GM21619 (cell line): Measurements from ENCODE around the gene FREM1.

ENCODE experiments used
- ATAC-seq: cut with Tn5 transposase; IDR thresholded peaks from one replicate; pipeline ENCODE4 v1.9.1; 2021; ENCODE audit not compliant: unreplicated experiment

FREM1 gene

GRCh38 chr9:14768405-14769229, 141.6 kb downstream of the FREM1 start:
- no peak for ATAC-seq

DNA sequence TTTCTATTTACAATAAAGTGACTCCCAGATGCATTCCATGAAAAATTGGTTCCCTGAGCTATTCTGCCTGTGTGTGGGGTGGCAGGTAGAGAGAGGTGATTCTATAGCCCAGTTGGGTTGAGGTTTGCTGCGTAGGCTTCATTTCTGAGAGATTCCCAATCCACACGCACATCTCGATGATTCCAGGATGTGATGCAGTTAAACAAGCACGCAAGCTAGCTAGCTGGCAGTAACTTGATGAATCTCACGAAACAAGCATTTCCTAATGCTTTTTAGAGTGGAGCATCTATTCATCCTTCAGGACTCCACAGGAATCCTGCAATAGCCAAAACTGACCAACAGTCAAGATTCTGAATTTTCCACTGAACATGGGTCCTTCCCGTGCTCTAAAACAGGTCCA, 143.9 kb downstream of the FREM1 start:
- no peak for ATAC-seq

GRCh38 chr9:14761584-14761983, 148.6 kb downstream of the FREM1 start:
- ATAC-seq = no peak

- no peak for ATAC-seq
Measured at GRCh38 chr9:14760060-14760459, 150.2 kb downstream of the FREM1 start.

GRCh38 chr9:14756291-14756690, 153.9 kb downstream of the FREM1 start:
- no peak for ATAC-seq

- no peak for ATAC-seq
Measured at GRCh38 chr9:14752871-14753270, 157.4 kb downstream of the FREM1 start.

- ATAC-seq = no peak
Measured at GRCh38 chr9:14752271-14752670, 158.0 kb downstream of the FREM1 start.

DNA sequence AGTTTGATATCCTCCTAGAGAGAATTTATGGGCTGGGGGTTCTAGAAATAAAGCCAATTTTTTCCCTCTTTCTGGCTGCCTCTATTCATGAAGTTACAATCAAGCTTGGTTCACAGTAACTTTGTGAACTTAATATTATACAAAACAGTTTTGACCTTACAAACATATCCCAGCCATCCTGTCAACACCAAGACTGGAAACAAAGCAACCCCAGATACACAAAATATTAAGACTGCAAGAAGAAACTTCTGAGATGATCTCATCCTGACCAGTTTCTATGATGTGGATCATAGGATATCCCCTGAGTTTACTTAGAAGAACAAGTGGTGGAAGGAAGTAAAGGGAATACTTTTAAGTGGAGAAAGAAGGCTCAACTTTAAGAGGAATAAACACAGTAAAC, 159.4 kb downstream of the FREM1 start:
- ATAC-seq = no peak

DNA sequence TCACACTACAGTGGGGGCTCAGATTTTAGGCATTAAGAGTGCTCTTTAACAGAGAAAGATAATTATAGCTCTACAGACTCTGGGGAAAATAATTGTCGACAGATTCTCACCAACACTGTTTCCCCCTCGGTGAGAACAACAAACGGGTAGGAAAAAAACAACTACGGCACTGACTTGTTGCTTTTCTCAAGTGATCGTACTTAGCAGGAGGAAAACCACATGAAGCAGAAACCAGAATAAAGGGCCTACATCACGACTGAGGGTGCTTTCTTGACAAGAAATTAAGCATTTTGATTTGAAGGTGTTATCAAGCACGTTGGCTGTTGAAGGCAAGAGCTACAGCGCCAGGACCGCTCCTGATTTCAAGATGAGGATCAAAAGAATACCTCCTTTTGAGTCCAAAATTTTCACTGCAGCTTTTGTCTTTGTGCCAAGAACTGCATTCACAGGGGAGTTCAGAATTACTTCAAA, 160.5 kb downstream of the FREM1 start:
- no peak for ATAC-seq

GRCh38 chr9:14748373-14748772, 161.9 kb downstream of the FREM1 start:
- ATAC-seq = no peak

DNA sequence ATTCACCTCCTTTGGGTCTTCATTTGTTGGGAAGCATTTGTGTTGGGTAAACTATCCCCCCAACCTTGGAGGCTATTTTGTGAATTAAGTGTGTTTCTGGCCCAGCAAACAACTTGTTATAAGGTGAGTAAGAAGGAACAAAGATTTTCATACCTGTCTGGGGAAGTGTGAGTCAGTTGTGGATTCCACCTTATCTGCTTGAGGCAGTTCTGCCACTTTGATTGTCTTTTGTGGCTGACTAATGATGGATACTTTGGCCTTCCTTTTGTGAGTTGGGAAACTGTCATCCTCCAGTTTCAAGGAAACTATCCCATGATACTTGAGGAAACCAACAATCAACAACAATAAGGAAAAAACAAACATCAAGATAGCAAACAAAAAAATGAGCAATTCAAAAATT, 163.1 kb downstream of the FREM1 start:
- no peak for ATAC-seq

- ATAC-seq = no peak
Measured at GRCh38 chr9:14746626-14747025, 163.6 kb downstream of the FREM1 start.

DNA sequence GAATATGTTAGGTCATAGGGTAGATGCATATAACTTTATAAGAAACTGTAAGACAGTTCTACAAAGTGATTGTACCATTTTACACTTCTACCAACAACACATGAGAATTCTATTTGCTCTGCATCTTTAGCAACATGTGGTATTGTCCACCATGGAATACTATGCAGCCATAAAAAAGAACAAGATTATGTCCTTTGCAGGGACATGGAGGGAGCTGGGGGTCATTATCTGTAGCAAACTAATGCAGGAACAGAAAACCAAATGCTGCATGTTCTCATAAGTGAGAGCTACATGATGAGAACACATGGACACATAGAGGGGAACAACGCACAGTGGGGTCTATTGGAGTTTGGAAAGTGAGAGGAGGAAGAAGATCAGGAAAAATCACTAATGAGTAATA, 165.5 kb downstream of the FREM1 start:
- ATAC-seq = no peak

DNA sequence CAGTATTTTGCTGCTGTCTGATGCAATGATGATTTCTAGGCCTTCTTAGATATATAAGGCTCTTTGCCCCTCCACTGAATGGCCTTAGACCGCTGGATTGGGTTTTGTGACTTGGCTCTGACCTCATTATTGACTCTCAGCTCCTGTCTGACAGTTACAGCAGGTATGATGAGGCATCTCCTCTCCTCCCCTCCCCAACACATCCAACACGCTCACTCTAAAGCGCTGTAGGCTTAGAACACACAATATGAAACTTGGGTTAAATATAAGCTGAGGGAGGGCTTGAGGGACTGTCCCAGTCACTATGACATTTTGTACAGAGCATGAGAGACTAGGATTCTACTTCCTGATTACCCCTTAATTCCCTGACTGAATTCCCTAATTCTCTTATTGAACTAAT, 168.9 kb downstream of the FREM1 start:
- peak; percentile 98 for ATAC-seq

- no peak for ATAC-seq
Measured at GRCh38 chr9:14733133-14733532, 177.1 kb downstream of the FREM1 start.

GRCh38 chr9:14731294-14731981, 178.8 kb downstream of the FREM1 start:
- no peak for ATAC-seq

- ATAC-seq = no peak
Measured at GRCh38 chr9:14730461-14730898, 179.7 kb downstream of the FREM1 start.

DNA sequence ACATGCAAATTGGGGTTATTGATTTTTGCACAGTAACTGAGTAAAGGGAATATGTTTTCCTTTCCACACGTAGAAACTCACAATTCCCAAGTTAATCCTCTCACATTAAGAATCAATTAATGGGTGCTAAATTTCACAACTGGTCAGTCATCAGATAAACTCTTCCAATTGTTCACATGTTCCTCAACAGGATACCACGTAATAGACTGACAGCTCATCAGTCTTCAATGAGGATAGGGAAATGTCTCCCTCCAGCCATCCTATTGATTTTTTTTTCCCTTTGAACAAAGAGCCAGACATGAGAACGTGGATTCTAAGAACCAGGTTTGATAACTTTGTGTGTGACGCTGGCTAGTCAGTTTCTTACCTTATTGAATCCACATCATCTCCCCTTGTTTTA, 186.9 kb downstream of the FREM1 start:
- no peak for ATAC-seq

DNA sequence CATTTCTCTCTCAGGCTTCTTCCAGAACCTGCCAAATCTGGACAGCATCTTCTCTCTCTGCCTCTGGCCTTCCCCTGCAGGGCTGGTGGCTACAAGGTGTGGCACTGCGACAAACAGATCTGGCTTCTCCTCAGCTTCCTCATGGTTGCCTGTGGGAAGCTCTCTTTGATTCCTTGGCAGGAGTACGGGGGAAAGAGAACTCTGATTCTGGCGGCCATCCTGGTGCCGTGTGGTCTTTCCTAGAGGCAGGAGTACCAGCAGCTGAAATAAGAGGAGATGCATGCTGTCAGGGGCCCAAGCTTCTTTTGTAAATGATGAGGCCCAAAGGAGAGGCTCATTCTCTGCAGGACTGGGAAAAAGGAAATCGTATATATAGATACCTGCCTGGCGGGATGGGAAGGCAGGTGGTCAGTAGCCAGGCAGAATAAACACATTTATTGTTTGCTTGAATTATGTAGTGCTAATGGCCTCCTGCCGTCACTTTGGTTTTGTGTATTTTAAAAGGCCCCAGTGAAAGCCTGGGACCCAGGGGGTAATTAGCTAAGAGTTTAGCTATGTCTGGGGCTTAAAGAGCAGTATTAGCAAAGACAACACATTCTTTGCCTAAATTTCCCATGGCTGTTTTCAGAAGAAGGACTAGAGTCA, 187.7 kb downstream of the FREM1 start, which contains the start of gene CER1:
CER1 (minus strand) TSS at position 343 of the 645 bp plus-strand sequence; CDS start at position 282, 61 bp downstream.
- ATAC-seq = no peak

DNA sequence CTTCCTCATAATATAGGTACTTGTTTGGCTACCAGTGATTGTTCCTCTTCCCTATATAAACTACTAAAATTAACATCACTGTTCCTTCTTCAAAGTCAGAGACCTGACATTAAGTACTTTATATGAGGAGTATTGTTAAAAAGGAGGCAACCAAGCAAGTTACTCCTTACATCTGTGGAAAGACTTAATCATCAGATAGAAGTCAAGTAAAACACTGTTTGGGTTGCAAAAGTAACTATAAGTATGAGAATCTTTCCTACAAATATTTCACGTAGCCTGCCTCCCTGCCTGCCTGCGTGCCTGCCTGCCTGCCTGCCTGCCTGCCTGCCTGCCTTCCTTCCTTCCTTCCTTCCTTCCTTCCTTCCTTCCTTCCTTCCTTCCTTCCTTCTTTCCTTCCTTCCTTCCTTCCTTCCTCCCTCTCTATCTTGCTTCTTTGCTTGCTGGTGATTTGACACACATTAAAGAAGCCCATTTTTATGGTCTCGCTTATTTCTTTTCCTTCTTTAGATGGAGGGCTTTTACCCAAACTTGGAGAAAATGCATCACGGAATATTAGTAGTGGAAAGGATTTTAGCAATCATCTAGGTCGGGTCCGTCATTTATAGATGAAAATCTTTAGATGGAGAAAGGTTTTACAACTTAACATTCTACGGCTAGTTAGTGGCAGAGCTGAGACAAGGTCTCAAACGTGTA, 190.9 kb downstream of the FREM1 start:
- ATAC-seq = no peak

GRCh38 chr9:14715102-14715501, 195.1 kb downstream of the FREM1 start:
- no peak for ATAC-seq
